ENCODE results near the gene PARD3. TPM values are rescaled to one million over a fixed set of nuclear protein-coding genes. Genes with fewer than 3 reads are reported as not detected.

PARD3 gene
- total and polyA plus RNA-seq, 10 of the 15 experiments (the other 5 are each of a cell fraction or from before 2014, with no cell fraction given) = 2.6 to 43.1 (median 13.9) TPM

DNA sequence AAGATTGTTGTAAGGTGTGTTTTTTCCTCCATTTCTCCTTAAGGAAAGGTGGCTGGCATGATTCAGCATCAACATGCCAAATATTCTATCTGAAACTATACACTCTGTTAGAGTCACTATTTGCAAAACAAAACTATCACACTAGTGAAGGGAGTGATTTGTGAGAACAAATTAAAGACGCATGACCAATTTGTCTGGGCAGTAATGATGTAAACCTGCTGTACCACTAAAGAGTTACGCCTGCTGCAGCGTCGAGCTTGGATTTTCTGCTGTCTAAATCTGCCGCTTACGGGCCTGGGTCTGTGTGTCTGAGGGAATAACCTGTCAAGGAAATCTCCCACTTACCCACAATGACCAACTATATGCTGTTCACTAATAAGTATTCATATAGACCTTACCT, 648.3 kb downstream of the PARD3 start:
- TF ChIP-seq TCF12 (IDR thresholded peaks at IDR 0.05; ENCODE audit: low read depth, low read length) (no peak), SUPT20H (IDR thresholded peaks at IDR 0.05; ENCODE audit: borderline replicate concordance, control insufficient read depth, low read depth, low read length) (no peak)
- TF ChIP-seq, protein P1, sequence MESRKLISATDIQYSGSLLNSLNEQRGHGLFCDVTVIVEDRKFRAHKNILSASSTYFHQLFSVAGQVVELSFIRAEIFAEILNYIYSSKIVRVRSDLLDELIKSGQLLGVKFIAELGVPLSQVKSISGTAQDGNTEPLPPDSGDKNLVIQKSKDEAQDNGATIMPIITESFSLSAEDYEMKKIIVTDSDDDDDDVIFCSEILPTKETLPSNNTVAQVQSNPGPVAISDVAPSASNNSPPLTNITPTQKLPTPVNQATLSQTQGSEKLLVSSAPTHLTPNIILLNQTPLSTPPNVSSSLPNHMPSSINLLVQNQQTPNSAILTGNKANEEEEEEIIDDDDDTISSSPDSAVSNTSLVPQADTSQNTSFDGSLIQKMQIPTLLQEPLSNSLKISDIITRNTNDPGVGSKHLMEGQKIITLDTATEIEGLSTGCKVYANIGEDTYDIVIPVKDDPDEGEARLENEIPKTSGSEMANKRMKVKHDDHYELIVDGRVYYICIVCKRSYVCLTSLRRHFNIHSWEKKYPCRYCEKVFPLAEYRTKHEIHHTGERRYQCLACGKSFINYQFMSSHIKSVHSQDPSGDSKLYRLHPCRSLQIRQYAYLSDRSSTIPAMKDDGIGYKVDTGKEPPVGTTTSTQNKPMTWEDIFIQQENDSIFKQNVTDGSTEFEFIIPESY (IDR thresholded peaks at IDR 0.05) = no peak
- TF ChIP-seq, protein P2, sequence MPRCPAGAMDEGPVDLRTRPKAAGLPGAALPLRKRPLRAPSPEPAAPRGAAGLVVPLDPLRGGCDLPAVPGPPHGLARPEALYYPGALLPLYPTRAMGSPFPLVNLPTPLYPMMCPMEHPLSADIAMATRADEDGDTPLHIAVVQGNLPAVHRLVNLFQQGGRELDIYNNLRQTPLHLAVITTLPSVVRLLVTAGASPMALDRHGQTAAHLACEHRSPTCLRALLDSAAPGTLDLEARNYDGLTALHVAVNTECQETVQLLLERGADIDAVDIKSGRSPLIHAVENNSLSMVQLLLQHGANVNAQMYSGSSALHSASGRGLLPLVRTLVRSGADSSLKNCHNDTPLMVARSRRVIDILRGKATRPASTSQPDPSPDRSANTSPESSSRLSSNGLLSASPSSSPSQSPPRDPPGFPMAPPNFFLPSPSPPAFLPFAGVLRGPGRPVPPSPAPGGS (IDR thresholded peaks at IDR 0.05; ENCODE audit: borderline replicate concordance, insufficient read depth, low read depth, low read length, poor library complexity, severe bottlenecking) = no peak
- WGBS (ENCODE audit: insufficient coverage, insufficient replicate concordance, low lambda C conversion rate, missing lambda C conversion rate) = 77% methylated on average over 6 of the region's 6 CpGs
- intact Hi-C loops (cut with micrococcal nuclease; ENCODE audit: unreplicated experiment) = no loop called here
- H3K27me3 ChIP-seq (replicated peaks in 1 of 2; ENCODE audit: control insufficient read depth in 2 of 2, insufficient read depth in 2 of 2, low read length in 1 of 2) = no peaks in the 10 kb centered on the region
- ChIA-PET POLR2A (no interaction called here), RAD21 (ENCODE audit: unreplicated experiment) (interaction anchor here (2.1 kb wide), 1 partner anchor 15 kb away, joined by 4 read pairs; no protein-coding TSS in a partner anchor), SMC1A (ENCODE audit: uncharacterized antibody, unreplicated experiment) (interaction anchor here (1.0 to 1.7 kb wide), 3 partner anchors 10 to 45 kb away, joined by 3 to 4 read pairs (median 4); no protein-coding TSS in a partner anchor), CTCF (interaction anchor here (1.6 kb wide), 1 partner anchor 42 kb away, joined by 3 read pairs; no protein-coding TSS in a partner anchor)
- H3K9me3 ChIP-seq (replicated peaks; ENCODE audit: control insufficient read depth, insufficient read depth, low read length) = no peaks in the 10 kb centered on the region
- in situ Hi-C loops (cut with MboI) = no loop called here
- H3K27ac ChIP-seq (ENCODE audit: control insufficient read depth, insufficient read depth) = no peak overlapping the region
- no peaks in the 10 kb centered on the region for H3K4me1 ChIP-seq (ENCODE audit: control insufficient read depth, insufficient read depth, low read length)
- H3K9ac ChIP-seq (ENCODE audit: control insufficient read depth, insufficient read depth, low read length) = no peak overlapping the region
- no peak overlapping the region for H3K4me3 ChIP-seq
- H4K20me1 ChIP-seq (ENCODE audit: control insufficient read depth, insufficient read depth) = no peaks in the 10 kb centered on the region
- no TSS peak for BruUV-seq (replicated peaks)
- ATAC-seq (no peak), FAIRE-seq (no peak), DNase-seq (ENCODE audit: low read depth, low spot score) (no peak)
- no peak overlapping the region for H3K4me2 ChIP-seq (ENCODE audit: control insufficient read depth, insufficient read depth)
- H3K79me2 ChIP-seq (ENCODE audit: control insufficient read depth, insufficient read depth, low read length) = no peaks in the 10 kb centered on the region
- no peaks in the 10 kb centered on the region for H3K36me3 ChIP-seq (ENCODE audit: control insufficient read depth in 2 of 2, insufficient read depth in 2 of 2, low read length in 1 of 2)
- H2AFZ ChIP-seq (ENCODE audit: control insufficient read depth, low read depth, low read length) = no peak overlapping the region

All from GM12878 (cell line).